ENCODE measurements around the gene FAM229A. TPM values are rescaled to one million over a fixed set of nuclear protein-coding genes. Genes with fewer than 3 reads are reported as not detected.

Gene FAM229A
- total RNA-seq, 4 donors from 2014 or later = 2.5 to 13.4 (median 5.4) TPM

GRCh38 chr1:32335535-32335789 is 26.8 kb downstream of the FAM229A start:
- TF ChIP-seq CTCF (IDR thresholded peaks at IDR 0.05) = no peak
- ATAC-seq (ENCODE audit: low FRiP score) = peak; percentile 0
- DNase-seq (ENCODE audit: low spot score) = no peak

DNA sequence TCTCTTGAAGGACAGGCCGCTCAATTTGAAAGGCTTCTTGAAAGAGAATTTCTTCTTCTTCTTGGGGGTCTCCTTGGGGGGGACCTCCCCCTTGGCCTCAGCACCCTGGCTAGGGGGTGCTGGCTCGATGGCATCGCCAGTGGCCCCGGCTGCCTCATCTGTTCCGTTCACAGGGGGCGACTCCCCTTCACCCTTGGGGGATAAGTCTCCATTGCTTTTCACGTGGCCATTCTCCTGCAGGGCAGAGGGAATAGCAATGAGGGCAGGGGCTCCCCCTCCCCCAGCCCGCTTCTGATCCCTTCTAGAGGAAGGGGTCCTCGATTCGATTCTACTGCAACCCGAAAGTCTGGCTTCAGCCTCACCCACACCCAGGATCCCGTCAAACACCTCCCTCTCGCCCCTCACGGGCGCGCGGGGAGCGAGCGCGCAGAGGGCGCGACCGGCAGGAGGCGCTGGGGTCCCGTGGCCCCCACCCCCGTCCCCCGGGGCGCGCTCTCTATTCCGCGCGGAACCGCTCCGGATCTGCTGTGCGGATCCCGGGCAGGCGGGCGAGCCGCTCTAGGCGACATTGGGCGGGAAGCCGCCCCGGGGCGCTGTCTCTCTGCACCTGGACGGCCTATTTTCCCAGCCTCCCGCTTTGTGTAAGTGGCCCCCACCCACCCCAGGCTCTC is 27.3 kb downstream of the FAM229A start:
- ATAC-seq (ENCODE audit: low FRiP score) (peak; percentile 52), DNase-seq (ENCODE audit: low spot score) (no peak)
- TF ChIP-seq CTCF (IDR thresholded peaks at IDR 0.05) = peak in 1 of 3 donors; percentile 36

GRCh38 chr1:32334274-32334861 is 27.9 kb downstream of the FAM229A start:
- no peak for TF ChIP-seq CTCF (IDR thresholded peaks at IDR 0.05)
- ATAC-seq (ENCODE audit: low FRiP score) (no peak), DNase-seq (ENCODE audit: low spot score) (no peak)

DNA sequence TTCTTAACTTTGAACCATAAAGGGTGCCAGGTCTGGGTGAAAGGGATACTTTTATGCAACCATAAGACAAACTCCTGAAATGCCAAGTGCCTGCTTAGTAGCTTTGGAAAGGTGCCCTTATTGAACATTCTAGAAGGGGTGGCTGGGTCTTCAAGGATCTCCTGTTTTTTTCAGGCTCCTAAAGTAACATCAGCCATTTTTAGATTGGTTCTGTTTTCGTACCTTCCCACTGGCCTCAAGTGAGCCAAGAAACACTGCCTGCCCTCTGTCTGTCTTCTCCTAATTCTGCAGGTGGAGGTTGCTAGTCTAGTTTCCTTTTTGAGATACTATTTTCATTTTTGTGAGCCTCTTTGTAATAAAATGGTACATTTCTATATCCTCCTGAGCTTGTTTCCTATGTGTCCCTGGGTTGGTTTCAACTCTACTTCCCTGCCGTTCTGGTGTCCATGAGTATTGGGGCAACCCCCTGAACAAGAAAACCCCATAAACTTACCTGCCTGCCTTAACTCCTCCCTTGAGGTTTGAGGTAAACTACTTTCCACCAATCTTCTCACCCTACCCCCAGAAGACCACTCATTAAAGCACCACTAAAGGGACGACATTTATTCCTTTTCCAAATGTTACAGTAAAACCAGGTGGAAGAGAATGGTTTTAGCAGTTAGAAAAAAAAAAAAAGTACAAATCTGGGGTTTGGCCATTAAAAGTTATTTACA is 28.9 kb downstream of the FAM229A start:
- TF ChIP-seq CTCF (IDR thresholded peaks at IDR 0.05) = no peak
- no peak for DNase-seq (ENCODE audit: low spot score)
- ATAC-seq (ENCODE audit: low FRiP score) = no peak

- DNase-seq (ENCODE audit: low spot score) (no peak), ATAC-seq (ENCODE audit: low FRiP score) (no peak)
- TF ChIP-seq CTCF (IDR thresholded peaks at IDR 0.05) = no peak
Observed at GRCh38 chr1:32332290-32333079, 29.8 kb downstream of the FAM229A start.

DNA sequence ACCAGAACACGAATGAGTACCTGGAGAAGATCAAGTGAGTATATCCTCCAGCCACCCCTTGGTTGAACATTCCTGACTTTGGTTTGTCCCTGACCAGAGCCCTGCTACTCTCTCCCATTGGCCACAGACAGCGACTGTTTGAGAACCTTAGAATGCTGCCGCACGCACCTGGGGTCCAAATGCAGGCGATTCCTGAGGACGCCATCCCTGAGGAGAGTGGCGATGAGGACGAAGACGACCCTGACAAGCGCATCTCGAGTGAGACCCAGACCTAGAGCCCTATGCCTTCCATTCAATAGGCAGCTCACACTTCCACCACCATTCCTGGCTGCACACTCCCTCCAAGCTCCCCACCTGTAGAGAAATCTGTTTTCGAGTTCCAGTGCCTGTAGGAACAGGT is 30.7 kb downstream of the FAM229A start:
- no peak for DNase-seq (ENCODE audit: low spot score)
- TF ChIP-seq CTCF (IDR thresholded peaks at IDR 0.05) = no peak
- ATAC-seq (ENCODE audit: low FRiP score) = no peak

All from omental fat pad (tissue), 4 donors.